T-helper 1 cell treated with Interleukin-12 subunit alpha and Interleukin-12 subunit beta and Interleukin-4 antibody, amounts not matched to agents 30 ng/mL and 1 ng/mL, for 36 hours (primary cell): ENCODE results near the gene POFUT1. TPM values are rescaled to one million over a fixed set of nuclear protein-coding genes. Genes with fewer than 3 reads are reported as not detected.

Source experiments
- intact Hi-C: fragments of 100-400 bp; cut with micrococcal nuclease; formaldehyde crosslinking; loops from one replicate; pipeline ENCODE4 v1.15.1; 2024
- total RNA-seq: library from RNA; stranded (reverse); gene quantifications from 2 replicates; pipeline ENCODE4 v1.2.3, GENCODE V29; 2022

Gene POFUT1
- total RNA-seq, 1 donor from 2014 or later = 33.7 TPM

- intact Hi-C loops = loop anchor here (2.0 to 10.0 kb wide), 3 partner anchors 254 to 539 kb away; partner anchors contain the start of genes COMMD7 and PDRG1
These were observed 1.6 kb upstream of the POFUT1 start for GRCh38 chr20:32205843-32206759.

GRCh38 chr20:32206760-32207625 lies 687 bp upstream of the POFUT1 start:
- intact Hi-C loops = loop anchor here (1.0 to 10.0 kb wide), 8 partner anchors 42 to 538 kb away; partner anchors contain the start of genes ASXL1, COMMD7, PDRG1 and TM9SF4

GRCh38 chr20:32208499-32209154 lies 947 bp downstream of the POFUT1 start:
- intact Hi-C loops = loop anchor here (5.0 to 10.0 kb wide), 2 partner anchors 256 to 536 kb away; partner anchors contain the start of genes COMMD7 and PDRG1

GRCh38 chr20:32209850-32210605 lies 2.3 kb downstream of the POFUT1 start:
- intact Hi-C loops = loop anchor here (5.0 to 10.0 kb wide), 2 partner anchors 258 to 535 kb away; partner anchors contain the start of genes COMMD7 and PDRG1

GRCh38 chr20:32213870-32214269 lies 6.2 kb downstream of the POFUT1 start:
- intact Hi-C loops = no loop called here

GRCh38 chr20:32215147-32215546 lies 7.5 kb downstream of the POFUT1 start:
- intact Hi-C loops = no loop called here

GRCh38 chr20:32215729-32216128 lies 8.0 kb downstream of the POFUT1 start:
- intact Hi-C loops = no loop called here

- intact Hi-C loops = no loop called here
These were observed 8.8 kb downstream of the POFUT1 start for GRCh38 chr20:32216179-32217142.

GRCh38 chr20:32218156-32218900 lies 10.6 kb downstream of the POFUT1 start:
- intact Hi-C loops = no loop called here

GRCh38 chr20:32224463-32224862 lies 16.8 kb downstream of the POFUT1 start:
- intact Hi-C loops = no loop called here

- intact Hi-C loops = no loop called here
These were observed 18.7 kb downstream of the POFUT1 start for GRCh38 chr20:32226391-32226790.

GRCh38 chr20:32227306-32227705 lies 19.6 kb downstream of the POFUT1 start:
- intact Hi-C loops = no loop called here

- intact Hi-C loops = no loop called here
These were observed 20.3 kb downstream of the POFUT1 start for GRCh38 chr20:32227744-32228688.

- intact Hi-C loops = no loop called here
These were observed 21.6 kb downstream of the POFUT1 start for GRCh38 chr20:32229251-32229747.

- intact Hi-C loops = loop anchor here (1.0 kb wide), 1 partner anchor 19 kb away; no protein-coding TSS in a partner anchor
These were observed 23.0 kb downstream of the POFUT1 start for GRCh38 chr20:32230707-32231106.

- intact Hi-C loops = loop anchor here (1.0 kb wide), 1 partner anchor 18 kb away; no protein-coding TSS in a partner anchor
These were observed 23.6 kb downstream of the POFUT1 start for GRCh38 chr20:32231245-32231644.

- intact Hi-C loops = loop anchor here (1.0 to 2.0 kb wide), 2 partner anchors 17 to 45 kb away; partner anchors contain the start of gene KIF3B
These were observed 24.2 kb downstream of the POFUT1 start for GRCh38 chr20:32231847-32232246.
